Fibroblast of lung (primary cell): ENCODE results near the gene MFSD11.

ENCODE experiments used
- EZH2 ChIP-seq: IDR thresholded peaks from 2 replicates; pipeline ENCODE4 v1.5.1; 2012; ENCODE audit warnings: low read length, control low read depth, mild to moderate bottlenecking; ENCODE audit errors: missing control alignments
- TF ChIP-seq, protein P1 (sequence below), 2 donors: IDR thresholded peaks in 1 of 2; conservative IDR thresholded peaks in 1 of 2; 1 replicate in 1 of 2; 2 replicates in 1 of 2; pipeline ENCODE4 v1.5.1; 2011 to 2012; ENCODE audit warnings: low read length in 2 of 2, control low read depth in 1 of 2, inconsistent platforms in 1 of 2, low read depth in 1 of 2, mild to moderate bottlenecking in 1 of 2

DNA sequence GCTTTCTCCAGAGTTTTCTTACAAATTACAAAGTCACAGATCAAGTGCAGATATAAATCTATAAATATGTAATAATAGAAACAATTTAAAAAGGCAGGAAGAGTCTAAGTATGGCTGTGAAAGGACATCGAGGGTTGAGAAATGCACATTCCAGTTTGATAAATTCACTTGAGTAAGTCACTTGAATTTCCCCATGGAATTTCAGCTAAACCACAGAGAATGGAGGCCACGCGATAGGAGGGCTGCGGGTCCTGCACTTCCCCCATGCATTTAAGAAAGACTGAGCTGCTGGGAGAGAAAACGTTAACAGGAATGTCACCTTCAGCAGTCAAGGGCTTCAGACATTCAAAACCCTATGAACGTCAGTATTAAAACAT, 21.1 kb upstream of the MFSD11 start:
- TF ChIP-seq, protein P1, sequence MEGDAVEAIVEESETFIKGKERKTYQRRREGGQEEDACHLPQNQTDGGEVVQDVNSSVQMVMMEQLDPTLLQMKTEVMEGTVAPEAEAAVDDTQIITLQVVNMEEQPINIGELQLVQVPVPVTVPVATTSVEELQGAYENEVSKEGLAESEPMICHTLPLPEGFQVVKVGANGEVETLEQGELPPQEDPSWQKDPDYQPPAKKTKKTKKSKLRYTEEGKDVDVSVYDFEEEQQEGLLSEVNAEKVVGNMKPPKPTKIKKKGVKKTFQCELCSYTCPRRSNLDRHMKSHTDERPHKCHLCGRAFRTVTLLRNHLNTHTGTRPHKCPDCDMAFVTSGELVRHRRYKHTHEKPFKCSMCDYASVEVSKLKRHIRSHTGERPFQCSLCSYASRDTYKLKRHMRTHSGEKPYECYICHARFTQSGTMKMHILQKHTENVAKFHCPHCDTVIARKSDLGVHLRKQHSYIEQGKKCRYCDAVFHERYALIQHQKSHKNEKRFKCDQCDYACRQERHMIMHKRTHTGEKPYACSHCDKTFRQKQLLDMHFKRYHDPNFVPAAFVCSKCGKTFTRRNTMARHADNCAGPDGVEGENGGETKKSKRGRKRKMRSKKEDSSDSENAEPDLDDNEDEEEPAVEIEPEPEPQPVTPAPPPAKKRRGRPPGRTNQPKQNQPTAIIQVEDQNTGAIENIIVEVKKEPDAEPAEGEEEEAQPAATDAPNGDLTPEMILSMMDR (conservative IDR thresholded peaks at IDR 0.05 in 1 of 2, IDR thresholded peaks at IDR 0.05 in 1 of 2; ENCODE audit: low read depth in 1 of 2, low read length in 2 of 2), result no peak
- no peak for TF ChIP-seq EZH2
